ENCODE measurements around the gene ALOX12B.
A peak's percentile ranks its signal among the peaks of the same experiment; 100 is the strongest.
"Not testable (repeated sequence)": the region's sequence is repeated elsewhere in the genome, so short reads cannot be mapped to it uniquely, and the experiment has no call there.

ALOX12B gene

GRCh38 chr17:8041979-8042378 lies 45.5 kb downstream of the ALOX12B start:
- DNase-seq (ENCODE audit: low read depth): no peak

DNA sequence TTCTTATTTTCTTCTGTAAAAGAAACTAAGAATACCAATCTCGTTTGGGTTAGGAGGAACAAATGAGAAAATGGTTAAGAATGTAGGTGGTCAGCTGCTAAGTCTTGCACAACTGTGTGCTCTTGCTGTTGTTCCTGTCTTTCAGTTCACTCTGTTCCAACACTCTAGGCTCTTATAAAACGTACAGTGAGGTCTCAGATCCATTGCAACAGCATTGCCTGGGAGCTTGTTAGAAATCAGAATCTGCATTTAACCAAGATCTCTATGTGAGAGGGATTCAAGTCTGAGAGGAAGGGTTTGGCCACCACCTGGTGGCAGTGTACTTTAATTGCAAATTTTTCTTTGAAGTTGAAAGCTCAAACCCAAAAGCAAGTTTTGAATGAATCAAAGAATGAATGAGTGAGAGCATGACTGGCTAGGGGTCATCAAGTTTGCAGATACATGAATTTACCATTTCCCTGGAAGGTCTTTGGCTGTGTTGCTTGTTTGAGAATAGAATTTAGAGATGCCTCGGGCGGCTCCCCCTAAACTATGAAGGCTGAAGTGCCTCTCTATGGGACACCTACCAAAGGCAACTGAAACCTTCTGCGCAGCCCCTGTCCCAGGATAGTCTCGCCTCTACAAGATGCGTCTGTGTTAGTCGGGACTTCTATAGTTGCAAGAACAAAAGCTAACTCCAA lies 46.1 kb downstream of the ALOX12B start:
- DNase-seq (ENCODE audit: low read depth): peak; percentile 45

- no peak for DNase-seq (ENCODE audit: low read depth)
Measured at GRCh38 chr17:8039611-8040168, 47.8 kb downstream of the ALOX12B start.

GRCh38 chr17:8038954-8039610 lies 48.4 kb downstream of the ALOX12B start, which contains the start of gene ALOX15B:
ALOX15B (plus strand) TSS chr17:8039059; CDS start chr17:8039156, 97 bp downstream.
- DNase-seq (ENCODE audit: low read depth): no peak

DNA sequence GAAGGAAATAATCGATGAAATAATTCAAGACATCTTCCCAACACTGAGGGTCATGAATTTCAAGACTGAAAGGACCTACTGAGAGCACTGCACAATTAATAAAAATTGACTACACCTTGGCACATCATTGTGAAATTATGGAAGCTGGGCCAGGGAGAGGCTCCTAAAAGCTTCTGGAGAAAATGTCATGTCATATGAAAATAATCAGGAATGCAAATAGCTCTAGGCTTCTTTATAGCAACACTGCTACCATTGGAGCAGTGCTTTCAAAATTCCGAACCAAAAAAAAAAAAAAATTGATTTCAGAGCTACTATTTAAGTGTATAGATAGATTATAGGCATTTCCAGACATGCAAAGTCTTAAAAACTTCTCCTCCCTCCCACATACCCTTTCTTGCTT lies 55.1 kb downstream of the ALOX12B start:
- no peak for DNase-seq (ENCODE audit: low read depth)

DNA sequence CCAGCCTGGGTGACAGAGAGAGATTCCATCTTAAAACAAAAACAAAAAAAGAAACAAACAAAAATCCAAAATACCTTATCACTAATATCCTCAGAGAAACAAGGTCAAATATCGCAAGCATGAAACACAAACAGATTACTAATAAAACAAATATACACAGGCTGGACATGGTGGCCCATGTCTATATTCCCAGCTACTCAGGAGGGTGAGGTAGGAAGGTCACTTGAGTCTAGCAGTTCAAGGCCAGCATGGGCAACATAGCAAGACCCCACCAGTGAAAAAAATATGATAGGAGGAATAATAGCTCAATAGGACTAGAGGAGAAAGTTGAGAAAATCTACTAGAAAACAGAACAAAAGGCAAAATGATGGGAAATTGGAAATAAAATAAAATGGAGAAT lies 55.6 kb downstream of the ALOX12B start:
- no peak for DNase-seq (ENCODE audit: low read depth)

DNA sequence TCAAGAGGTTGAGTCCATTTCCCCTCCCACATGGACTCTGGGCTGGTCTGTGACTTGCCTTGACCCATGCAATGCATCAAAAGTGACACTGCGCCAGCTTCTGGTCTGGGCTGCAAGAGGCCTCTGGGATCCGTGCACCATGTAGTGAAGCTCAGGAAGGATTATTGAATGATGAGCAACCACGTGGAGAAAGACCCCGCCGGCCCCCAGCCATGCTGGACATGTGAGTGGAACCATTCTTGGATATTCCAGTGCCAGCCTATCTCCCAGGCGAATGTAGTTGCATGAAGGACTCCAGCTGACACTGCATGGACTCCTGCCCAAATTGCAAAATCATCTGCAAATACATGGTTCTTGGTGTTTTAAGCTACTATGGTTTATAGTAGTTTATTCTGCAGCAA lies 56.3 kb downstream of the ALOX12B start:
- no peak for DNase-seq (ENCODE audit: low read depth)

GRCh38 chr17:8029121-8029520 lies 58.4 kb downstream of the ALOX12B start:
- no peak for DNase-seq (ENCODE audit: low read depth)

GRCh38 chr17:8025176-8025911 lies 62.2 kb downstream of the ALOX12B start:
- no peak for DNase-seq (ENCODE audit: low read depth)

DNA sequence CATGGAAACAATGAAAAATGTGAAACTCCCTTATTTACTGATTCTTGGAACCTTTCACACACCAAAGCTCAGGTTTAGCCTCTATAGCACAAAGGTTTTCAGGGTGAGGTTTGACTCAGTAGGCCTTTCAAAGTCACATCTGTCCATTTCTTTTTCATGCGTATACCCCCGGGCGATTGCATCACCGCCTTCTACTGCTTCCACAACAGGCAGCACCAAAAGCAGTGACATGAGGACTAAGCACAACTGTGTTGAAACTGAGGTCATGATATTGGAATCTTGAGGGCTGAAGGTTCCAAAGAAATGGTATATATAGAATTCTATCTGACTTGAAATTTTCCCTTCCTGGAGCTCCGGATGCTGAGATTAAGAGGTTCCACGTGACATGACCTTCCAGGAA lies 63.4 kb downstream of the ALOX12B start:
- DNase-seq (ENCODE audit: low read depth): not testable (repeated sequence)
